Measurements from ENCODE around the gene AKAP8L.
"Not testable (repeated sequence)": the region's sequence is repeated elsewhere in the genome, so short reads cannot be mapped to it uniquely, and the experiment has no call there.

AKAP8L gene

DNA sequence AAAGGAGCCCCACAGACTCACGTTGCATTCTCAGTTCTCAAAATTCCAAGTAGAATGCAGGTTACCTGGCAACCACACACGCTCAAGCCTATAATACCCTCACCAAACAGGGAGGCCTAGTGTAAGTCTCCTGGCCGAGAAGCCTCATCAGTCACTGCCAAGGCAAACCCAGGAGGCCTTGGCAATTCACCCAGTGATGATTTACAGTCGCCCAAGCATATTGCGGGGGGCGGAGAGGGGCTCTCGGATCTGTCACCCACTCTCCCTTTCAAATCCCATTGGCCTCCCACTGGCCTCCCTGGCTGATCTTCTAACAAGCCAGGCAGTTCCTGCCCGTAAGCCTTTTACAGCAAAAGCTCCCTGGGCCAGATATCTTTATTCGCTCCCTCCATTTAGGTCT, 1.1 kb downstream of the AKAP8L start:
- peak; percentile 20 for DNase-seq

DNA sequence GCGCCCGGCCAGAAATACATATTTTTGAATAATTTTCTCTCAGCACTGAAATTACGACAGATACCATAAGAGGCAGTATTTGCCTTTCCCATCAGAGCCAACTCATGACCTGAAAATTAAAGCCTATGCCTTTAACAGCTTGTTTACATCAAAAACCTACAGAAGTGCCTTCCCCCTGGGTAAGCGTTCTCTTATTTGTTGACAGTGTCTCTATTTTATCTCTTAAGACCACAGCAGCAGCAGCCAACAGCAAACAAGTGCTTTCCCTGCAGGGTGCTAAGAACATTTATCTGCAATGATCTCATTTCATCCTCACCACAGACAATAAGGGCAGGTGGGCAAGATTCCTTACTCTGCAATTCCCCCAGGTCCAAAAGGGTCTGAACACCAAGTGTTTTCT, 6.0 kb downstream of the AKAP8L start:
- no peak for DNase-seq

DNA sequence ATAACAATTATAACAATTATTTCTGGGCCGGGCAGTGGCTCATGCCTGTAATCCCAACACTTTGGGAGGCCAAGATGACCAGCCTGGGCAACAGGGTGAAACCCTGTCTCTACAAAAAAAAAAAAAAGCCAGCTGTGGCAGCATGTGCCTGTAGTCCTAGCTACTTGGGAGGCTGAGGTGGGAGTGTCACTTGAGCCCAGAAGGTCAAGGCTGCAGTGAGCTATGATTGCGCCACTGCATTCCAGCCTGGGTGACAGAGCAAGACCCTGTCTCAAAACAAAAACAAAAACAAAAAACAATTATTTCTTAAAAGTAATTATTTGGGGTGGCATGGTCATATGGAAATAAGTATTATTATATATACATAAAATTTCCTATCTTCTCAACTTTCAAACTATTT, 7.4 kb downstream of the AKAP8L start:
- DNase-seq = not testable (repeated sequence)

DNA sequence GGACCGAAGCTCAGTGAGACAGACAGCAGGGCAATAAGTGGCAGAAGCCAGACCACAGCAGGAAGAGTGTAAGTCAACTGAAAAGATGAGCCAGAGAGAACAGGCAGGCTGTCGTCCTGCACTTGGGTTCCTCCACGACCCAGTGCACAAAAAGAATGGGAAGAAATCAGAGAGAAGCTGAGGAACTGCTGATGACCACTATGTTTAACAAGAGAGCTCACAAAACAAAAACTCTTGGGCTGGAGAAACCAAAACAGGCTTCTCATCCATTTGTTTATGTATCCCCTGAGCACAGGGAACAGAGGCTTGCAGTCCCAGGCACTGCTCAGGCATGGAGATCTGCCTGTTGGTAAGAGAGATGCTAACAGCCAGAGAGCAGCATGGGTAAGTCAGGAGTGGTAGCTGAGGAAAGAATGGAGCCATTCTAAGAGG, 14.0 kb downstream of the AKAP8L start:
- no peak for DNase-seq

DNA sequence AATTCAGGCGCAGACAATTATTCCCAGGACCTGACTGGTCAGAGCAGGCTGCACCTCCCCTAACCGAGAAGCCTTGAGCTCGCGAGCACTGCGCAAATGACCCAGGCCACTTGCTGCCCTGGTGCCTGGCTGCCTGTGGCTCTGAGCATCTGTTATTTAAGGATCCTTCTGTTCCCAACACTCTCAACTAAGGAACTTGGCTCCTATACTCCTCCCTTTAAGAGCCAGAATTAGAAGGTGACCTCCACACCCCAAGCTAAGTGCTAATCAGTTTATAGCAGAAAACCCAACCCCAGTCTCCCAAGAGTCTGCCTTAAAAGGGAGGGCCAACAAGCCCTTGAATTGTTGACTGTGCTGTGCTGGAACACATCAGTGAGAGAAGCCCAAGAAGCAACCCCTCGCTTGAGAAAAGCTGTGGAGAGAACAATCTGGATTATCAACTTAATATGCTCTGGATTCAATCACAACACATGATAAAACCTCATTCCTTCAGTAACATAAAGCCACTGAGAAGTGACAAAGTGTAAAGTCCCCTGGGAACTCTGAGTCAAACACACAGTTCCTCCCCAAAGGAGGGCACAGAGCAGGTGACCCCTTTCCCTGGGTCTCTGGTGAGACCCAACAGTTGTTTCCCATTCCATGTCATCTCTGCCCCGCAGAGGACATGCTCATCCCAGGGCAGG, 14.6 kb downstream of the AKAP8L start:
- DNase-seq = no peak

DNA sequence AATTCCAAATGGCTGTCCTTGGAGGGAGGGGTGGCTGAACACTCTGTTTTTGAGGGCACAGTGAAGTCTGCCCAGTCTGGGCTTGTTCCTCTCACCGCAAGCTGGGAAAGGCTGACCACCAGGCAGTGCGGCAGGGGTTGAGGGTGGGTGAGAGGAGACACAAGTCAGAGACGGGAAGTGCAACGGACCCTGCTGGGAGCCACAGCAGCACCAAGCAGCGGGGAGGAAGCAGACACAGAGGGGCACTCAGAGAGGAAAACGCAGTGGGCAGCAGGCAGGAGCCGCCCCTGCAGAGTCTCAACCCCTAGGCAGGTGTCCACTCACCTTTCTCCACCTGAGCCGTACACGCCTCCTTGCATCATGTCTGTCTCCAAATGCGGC, 15.6 kb downstream of the AKAP8L start:
- no peak for DNase-seq

DNA sequence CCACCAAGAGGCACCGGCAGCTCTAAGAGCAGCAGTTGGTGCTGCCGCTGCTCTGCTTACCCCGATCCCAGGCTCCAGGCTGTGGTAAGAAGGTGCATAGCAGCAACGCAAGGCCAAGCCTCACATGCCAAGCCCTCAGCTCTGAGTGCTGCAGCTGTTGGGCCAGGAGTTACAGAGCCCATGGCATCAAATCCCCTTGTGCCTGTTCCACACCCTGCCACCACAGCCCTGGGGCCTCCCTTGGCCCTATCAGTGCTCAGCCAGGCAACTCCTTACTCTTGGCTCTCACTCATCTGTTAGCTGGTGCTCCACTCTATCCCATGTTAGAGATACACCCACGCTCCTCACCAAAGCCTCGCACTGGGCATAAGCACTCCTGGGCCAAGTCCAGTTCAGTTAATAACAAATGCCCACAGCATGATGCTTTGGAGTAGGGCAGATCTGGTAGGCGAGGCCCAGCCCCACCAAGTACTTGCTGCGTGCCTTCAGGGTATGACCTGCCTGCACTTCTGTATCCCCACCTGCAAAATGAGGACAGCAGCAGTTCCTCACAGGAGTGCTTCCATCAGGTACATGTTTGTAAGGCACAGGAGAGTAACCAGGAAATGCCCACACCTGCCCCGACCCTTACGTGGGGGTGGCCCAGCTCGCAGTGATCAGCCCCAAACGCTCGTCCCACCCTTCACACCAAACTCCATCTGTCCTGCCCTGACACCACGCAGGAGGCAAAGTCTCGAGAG, 16.2 kb downstream of the AKAP8L start:
- no peak for DNase-seq

DNA sequence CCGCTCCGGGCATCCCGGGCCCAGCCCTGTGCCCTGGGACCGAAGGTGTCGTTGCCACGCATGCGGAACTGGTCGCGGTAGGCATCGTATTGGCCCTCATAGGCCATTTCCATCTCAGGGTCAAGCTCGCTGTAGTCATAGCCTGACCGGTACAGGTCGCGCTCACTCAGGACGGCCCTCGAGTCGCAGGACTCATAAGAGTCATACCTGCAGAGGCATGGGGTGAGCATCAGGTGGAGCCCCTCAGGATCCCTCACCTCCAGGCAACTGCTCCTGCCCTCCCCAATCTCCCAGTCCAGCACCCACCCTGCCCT, 17.4 kb downstream of the AKAP8L start:
- DNase-seq = no peak

DNA sequence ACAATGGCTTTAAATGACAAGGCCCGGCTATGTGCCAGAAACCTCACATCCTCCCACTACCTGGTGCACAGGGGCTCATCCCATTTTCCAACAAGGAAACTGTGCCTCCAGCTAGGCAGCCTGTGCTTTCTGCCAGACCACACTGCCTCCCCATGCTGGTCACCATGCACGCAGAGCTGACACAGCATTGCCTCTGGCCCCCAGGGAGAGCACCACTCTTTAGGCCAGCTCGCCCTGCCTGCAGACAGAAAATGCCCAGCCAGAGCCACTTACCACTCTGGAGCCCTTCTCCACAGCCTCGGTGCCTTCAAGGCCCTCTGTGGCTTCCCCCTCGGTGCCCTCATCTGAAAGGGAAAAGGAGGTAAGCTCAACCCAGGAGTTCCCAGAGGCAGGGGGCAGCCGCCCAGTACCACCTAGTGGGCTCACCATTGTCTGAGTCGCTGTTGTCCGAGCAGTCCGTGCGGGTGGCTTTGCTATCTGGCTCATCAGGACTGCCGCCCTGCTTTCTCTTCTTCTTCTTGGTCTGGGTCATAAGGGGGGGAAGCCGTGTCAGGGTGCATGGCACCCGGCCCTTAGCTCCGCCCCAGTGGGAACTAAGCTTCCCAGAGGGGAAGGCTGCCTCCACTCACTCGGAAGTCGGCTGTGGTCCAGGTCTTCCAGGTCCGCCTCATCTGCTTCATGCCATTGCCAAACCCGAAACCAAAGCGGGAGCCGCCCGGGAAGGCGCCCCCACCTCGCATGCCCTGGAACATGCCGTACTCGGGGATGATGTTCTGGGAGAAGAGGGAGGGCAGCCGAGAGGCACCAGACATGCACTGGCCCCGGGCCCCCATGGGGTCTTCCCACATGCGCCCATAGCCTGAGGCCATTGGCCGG, 18.0 kb downstream of the AKAP8L start:
- DNase-seq = no peak

DNA sequence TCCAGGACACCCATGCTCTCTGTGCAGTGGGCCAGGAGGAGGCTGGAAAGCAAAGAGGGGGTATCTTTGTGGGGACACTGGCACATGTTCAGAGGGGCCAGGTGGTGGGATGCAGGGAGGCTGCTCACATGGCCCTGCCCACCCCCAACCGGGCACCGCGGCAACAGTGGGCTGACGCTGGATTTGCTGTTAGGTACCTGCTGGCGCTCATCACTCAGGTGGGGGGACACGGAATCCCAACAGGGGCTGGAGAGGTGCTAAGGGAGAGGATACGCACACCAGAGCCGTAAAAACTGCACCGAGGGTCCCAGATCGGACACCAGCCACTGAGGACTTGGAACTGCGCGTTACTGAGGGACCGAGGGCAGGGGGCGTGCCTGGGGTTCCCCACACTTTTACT, 19.2 kb downstream of the AKAP8L start:
- no peak for DNase-seq

DNA sequence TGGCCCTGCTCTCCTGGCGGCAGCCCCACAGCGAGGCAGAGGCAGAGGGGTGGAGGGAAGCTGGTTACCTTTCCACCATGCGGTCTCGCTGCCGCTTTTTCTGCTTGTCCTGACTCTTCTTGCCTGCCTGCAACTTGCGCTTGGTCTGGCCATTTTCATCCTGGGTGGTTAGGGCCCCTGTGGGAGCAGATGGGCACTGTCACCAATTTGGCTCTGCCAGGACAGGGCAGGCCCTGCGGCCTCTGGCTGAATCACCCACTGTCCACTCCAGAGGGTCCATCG, 19.6 kb downstream of the AKAP8L start:
- DNase-seq = no peak

DNA sequence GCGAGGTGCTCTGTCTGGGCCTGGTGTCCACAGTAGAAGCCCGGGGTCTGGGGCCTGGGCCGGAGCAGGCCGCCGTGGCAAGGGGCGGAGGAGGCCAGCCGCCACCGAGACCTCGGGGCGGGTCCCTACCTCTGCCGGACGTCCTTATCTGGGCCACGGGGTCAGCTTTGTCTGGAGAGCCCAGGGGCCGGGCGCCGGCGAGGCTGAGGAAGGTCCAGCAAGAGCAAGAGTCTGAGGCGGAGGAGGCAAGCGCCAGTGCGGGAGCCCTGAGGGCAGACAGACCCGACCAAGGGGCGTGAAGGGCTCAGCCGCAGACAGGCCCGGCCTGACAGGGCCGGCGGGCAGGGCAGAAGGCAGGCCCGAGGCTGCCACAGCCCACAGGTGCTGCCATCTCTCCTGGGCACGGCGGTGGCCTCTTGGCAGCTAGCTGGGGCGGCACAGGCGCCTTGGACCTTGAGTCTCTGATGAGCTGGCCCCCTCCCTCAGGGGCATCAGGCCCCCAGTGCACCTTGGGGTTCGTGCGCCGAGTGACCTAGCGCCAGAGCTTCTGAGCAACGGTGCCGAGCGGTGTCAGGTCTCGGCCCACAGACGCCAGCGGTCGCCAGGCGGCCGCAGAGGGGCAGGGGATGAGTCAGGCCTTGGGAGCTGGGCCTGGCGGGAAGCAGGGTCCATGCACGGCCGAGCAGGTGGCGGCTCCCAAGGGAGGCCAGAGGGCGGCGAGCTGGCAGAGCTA, 20.1 kb downstream of the AKAP8L start:
- no peak for DNase-seq

DNA sequence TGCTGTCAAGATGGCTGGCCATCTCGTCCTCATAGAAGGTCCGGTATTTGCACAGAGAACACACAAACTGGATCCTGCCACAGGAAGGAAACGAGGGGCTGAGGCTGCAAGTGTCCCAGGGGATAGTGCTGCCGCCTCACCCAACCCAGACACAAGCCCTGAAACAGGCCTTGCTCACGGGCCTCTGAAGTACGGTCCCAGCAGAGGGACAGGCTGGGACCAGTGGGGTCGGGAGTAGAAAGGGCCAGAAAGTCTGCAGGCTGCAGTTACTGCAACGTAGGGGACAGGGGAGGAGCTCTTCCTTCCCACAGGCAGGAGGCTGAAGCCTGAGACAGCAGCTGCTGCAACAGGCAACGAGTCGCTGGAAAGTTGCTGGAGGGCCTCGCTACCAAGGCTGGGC, 21.0 kb downstream of the AKAP8L start:
- DNase-seq = no peak

DNA sequence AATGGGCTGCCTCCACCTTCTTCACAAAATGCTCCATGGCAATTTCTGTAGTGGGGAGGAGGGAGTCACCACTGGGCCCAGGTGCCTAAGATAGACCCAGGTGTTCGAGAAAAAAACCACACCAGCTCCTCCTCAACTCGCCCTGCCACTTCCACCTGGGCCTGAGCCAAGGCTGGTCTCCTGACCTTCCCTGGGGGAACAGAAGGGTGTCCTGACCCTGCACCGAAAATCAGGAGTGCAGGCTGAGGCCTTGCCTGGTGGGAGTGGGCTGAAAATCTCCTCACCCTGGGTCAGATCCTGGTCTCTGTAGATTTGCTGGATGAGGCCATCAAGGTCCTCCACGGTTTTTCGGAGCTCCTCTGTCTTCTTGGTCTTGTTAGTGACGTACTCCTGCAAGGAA, 21.6 kb downstream of the AKAP8L start:
- no peak for DNase-seq

DNA sequence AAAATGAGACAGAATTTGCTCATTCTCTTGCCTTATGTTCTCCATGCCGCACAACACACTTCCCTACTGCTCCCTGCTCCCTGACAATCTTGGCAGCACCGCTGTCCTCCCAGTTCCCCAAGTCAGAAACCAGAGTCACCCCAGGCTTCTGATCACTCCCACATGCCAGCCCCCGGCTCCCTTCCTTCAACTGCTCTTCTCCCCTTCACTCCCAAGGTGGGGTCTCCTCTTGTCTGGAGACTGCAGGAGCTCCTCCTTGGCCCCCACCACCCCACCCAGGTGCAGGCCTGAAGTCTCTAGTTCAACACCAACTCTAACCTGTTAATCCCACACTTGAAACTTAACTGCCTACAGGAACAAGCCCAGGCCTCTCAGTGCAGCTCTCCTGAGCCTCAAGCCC, 22.4 kb downstream of the AKAP8L start:
- DNase-seq = no peak

DNA sequence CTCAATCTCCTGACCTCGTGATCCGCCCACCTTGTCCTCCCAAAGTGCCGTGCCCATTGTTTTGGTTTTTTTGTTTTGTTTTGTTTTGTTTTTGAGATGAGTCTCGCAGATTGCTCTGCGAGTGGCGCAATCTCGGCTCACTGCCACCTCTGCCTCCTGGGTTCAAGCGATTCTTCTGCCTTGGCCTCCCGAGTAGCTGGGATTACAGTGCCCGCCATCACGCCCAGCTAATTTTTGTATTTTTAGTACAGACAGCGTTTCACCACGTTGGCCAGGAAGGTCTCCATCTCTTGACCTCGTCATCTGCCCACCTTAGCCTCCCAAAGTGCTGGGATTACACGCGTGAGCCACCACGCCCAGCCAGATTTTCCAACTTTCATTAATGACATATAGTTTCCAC, 23.5 kb downstream of the AKAP8L start:
- not testable (repeated sequence) for DNase-seq

DNA sequence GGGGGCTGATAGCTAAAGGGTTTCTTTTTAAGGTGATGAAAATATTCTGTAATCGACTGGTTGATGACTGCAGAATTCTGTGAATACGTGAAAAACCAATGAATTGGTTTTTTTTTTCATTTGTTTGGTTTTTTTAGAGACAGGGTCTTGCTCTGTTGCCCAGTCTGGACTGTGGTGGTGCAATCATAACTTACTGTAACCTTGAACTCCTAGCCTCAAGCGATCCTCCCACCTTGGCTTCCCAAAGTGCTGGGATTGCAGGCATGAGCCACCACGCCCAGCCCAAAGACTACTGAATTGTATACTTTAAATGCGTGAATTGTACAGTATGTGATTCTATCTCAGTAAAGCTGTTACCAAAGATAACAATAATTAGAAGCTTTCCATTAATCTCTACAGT, 24.4 kb downstream of the AKAP8L start:
- DNase-seq = no peak

DNA sequence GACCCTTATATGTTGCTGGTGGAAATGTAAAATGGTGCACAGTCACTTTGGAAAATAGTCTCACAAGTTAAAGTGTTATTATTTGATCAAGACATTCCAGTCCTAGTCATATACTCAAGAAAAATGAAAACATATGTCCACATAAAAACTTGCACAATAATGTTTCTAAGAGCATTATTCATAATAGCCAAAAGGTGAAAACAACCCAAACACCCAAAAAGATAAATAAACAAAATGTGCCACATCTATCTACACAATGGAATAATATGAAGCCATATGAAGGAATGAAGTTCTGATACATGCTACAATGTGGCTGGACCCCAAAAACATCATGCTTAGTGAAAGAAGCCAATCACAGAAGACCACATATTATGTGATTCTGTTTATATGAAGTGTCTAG, 24.8 kb downstream of the AKAP8L start:
- DNase-seq = no peak

DNA sequence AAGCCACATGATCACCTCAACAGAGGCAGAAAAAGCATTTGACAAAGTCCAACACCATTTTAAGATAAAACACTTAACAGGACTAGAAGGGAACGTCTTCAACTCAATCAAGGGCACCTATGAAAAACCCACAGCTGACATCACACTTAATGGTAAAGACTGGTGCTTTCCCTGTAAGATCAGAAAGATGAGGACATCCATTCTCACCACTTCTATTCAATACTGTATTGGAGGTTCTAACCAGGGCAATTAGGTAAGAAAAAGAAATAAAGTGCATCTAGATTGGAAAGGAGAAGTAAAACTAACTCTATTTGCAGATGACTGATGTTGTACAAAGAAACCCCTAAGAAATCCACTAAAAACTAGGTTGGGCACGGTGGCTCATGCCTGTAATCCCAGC, 28.0 kb downstream of the AKAP8L start:
- no peak for DNase-seq

DNA sequence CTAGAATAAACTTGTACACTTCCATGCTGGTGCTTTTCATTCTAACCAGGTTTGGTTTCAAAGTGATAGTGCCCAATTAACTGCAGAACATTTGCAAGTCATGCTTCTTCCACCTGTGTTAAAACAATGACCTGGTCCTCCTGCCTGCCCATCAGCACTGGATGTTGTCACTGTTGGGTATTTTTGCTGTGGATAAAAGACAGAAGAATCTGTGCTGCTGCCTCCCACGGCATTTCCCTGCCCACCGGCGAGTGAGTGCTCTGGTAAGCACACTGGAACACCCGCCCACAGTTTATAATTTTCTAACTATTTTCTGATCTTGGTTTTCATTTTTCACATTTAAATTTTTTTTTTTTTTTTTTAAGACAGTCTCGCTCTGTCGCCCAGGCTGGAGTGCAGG, 36.9 kb downstream of the AKAP8L start:
- no peak for DNase-seq

DNA sequence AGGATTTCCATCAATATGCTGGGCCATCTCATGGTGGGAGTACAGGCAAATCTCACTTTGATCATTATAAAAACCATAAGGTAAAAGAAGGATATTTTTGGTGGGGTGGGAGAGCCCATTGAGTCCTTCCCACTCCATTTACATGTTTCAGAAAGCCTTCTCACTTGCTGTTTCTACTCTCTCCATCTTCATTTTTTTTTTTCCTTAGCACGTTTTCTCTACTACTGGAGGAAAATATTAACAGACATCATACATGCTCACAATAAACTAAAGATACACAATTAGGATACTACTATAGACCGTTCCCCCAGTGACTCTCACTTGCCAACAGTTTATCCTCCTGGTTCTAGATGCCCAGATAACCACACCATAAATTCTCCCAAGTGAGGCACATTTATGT, 37.4 kb downstream of the AKAP8L start:
- no peak for DNase-seq

DNA sequence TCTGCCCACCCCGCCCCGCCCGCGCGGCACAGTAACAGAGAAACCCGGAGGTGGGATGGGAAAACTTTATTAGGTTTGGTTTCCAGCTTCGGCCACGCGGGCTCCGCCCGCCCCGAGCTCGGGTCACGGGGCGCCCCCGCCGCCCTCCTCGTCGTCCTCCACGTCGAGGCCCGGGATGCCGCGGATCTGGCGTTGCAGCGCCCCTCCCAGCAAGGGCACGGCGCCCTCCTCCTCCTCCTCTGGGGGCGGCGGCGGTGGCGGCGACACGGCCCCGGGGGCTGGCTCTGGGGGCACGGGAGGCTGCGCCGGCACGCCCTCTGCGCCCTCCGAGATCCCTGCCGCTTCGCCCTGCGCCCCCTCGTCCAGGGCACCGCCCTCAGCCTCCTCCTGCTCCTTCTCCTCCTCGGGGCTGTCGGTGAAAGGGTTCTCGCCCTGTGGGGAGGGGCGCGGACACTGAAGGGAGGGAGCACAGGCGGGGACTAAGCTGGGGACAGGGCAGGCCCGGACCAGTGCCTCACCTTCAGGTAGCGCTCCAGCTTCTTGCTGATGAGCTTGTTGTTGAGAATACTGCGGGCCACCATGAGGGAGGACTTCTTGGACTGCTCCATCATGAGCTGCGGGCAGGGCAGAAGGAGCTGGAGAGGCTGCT, 38.7 kb downstream of the AKAP8L start:
- peak; percentile 29 for DNase-seq

Data from fibroblast of skin of abdomen (primary cell).